Prostate gland (tissue), 2 donors: Measurements from ENCODE around the gene OR10A5. TPM values are rescaled to one million over a fixed set of nuclear protein-coding genes. Genes with fewer than 3 reads are reported as not detected.
"Not testable (repeated sequence)": the region's sequence is repeated elsewhere in the genome, so short reads cannot be mapped to it uniquely, and the experiment has no call there.

Source experiments
- DNase-seq: peaks from one replicate; pipeline ENCODE4 v3.0.0-alpha.2; 2019; ENCODE audit warnings: low spot score
- H3K27ac ChIP-seq, 2 donors: fragments of 200-600 bp; sonication (generic); 2 replicates each; pipeline ENCODE4 v1.5.1; 2017 to 2019
- H3K27me3 ChIP-seq: fragments of 200-600 bp; sonication (generic); replicated peaks from 2 replicates; pipeline ENCODE4 v1.5.1; 2019; ENCODE audit not compliant: insufficient read depth
- H3K36me3 ChIP-seq, 2 donors: fragments of 200-600 bp; sonication (generic); 1 replicate in 1 of 2; 2 replicates in 1 of 2; pipeline versions ENCODE4 v1.5.1 to v1.8.1; 2017 to 2019
- H3K4me1 ChIP-seq: fragments of 200-600 bp; sonication (generic); replicated peaks from 2 replicates; pipeline ENCODE4 v1.5.1; 2019
- H3K4me3 ChIP-seq, 2 donors: fragments of 200-600 bp; sonication (generic); 2 replicates each; pipeline ENCODE4 v1.5.1; 2017 to 2019
- H3K9me3 ChIP-seq: fragments of 200-600 bp; sonication (generic); 2 replicates; pipeline ENCODE4 v1.5.1; 2017
- POLR2A ChIP-seq: fragments of 450-650 bp; IDR thresholded peaks from one replicate; pipeline ENCODE4 v1.6.1; 2016; ENCODE audit warnings: antibody characterized with exemption, mild to moderate bottlenecking
- POLR2AphosphoS5 ChIP-seq: sonication (generic); formaldehyde crosslinking; IDR thresholded peaks from one replicate; pipeline ENCODE4 v1.6.1; 2017; ENCODE audit warnings: antibody characterized with exemption
- WGBS: methylation state at CpG from one replicate; pipeline ENCODE4 v1.1.5; 2018; 5-methylcytosine and 5-hydroxymethylcytosine counted together
- intact Hi-C: fragments of 100-400 bp; cut with DNase I; formaldehyde crosslinking; loops from one replicate; pipeline ENCODE4 v1.14.2; 2022
- total RNA-seq, 2 donors: library from RNA; depleted of rRNA; stranded (reverse); fragments of >200 nt; gene quantifications; one replicate each; pipeline ENCODE4 v1.1.0, GENCODE V29; 2016
- TF ChIP-seq, protein P1 (sequence below), 4 experiments: fragments of 200-600 bp in 2 of 4; fragments of 450-650 bp in 2 of 4; sonication (generic) in 2 of 4; IDR thresholded peaks; 1 replicate in 3 of 4; 2 replicates in 1 of 4; pipeline ENCODE4 v1.5.1; 2016 to 2019; ENCODE audit warnings: antibody characterized with exemption in 4 of 4, mild to moderate bottlenecking in 2 of 4, moderate library complexity in 2 of 4

OR10A5 gene, protein sequence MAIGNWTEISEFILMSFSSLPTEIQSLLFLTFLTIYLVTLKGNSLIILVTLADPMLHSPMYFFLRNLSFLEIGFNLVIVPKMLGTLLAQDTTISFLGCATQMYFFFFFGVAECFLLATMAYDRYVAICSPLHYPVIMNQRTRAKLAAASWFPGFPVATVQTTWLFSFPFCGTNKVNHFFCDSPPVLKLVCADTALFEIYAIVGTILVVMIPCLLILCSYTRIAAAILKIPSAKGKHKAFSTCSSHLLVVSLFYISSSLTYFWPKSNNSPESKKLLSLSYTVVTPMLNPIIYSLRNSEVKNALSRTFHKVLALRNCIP
- not detected for total RNA-seq

DNA sequence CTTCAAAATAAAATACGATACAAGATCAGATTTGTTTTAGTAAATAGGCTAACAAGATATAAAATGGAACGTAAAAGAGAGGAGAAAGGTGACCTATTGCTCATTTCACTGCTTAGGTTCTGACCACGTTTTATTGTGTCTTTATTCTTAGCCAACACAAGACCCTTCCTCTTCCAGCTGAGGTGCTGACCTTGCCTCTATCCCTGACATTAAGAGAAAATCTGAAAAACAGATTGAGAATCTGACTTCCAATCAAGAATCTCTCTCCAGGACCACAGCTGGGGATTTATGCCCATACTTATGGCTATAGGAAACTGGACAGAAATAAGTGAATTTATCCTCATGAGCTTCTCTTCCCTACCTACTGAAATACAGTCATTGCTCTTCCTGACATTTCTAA, at the start of gene OR10A5:
Gene OR10A5 (plus strand): TSS at position 301 of the 400 bp plus-strand sequence. CDS start 0 bp downstream, at position 301.
- Histone ChIP-seq H3K27ac (no peak within 1 kb of the TSS), H3K9me3 (no peaks in the 10 kb centered on the region), H3K36me3 (no peaks in the 10 kb centered on the region), H3K4me3 (no peak within 1 kb of the TSS), H3K27me3 (no peaks in the 10 kb centered on the region), H3K4me1 (no peaks in the 10 kb centered on the region)
- intact Hi-C loops, result no loop called here
- no peak for DNase-seq
- TF ChIP-seq POLR2A (no peak), POLR2AphosphoS5 (no peak)
- TF ChIP-seq, protein P1, sequence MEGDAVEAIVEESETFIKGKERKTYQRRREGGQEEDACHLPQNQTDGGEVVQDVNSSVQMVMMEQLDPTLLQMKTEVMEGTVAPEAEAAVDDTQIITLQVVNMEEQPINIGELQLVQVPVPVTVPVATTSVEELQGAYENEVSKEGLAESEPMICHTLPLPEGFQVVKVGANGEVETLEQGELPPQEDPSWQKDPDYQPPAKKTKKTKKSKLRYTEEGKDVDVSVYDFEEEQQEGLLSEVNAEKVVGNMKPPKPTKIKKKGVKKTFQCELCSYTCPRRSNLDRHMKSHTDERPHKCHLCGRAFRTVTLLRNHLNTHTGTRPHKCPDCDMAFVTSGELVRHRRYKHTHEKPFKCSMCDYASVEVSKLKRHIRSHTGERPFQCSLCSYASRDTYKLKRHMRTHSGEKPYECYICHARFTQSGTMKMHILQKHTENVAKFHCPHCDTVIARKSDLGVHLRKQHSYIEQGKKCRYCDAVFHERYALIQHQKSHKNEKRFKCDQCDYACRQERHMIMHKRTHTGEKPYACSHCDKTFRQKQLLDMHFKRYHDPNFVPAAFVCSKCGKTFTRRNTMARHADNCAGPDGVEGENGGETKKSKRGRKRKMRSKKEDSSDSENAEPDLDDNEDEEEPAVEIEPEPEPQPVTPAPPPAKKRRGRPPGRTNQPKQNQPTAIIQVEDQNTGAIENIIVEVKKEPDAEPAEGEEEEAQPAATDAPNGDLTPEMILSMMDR (IDR thresholded peaks at IDR 0.05), result no peak
- 83% methylated on average over 3 of the region's 3 CpGs for WGBS

DNA sequence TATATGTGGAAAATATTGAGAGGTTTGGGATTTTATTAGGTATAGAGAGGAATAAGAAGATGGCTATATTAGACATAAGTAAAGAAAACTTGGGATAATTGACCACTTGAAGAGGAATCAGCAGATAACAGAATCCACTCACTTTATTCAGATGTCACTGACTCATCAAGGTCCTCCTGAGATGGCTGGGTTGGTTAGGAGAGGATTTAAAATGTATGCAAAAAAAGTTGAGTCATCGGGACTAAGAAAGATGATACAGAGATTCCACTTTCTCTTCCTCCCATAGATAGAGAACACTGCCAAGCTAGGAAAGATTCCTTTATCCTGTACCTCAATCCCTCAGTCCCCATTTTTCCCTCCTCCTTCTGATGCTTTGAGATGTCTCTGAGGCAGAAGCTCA, 46.1 kb upstream of the OR10A5 start, which contains the start of gene OR6A2:
Gene OR6A2 (minus strand): TSS at position 288 of the 400 bp plus-strand sequence. CDS start 3,981 bp downstream, outside the sequence.
- DNase-seq, result no peak
- Histone ChIP-seq H3K9me3 (no peaks in the 10 kb centered on the region), H3K27ac (no peak within 1 kb of the TSS), H3K4me1 (no peaks in the 10 kb centered on the region), H3K4me3 (no peak within 1 kb of the TSS), H3K27me3 (no peaks in the 10 kb centered on the region), H3K36me3 (no peaks in the 10 kb centered on the region)
- TF ChIP-seq POLR2AphosphoS5, result no peak
- TF ChIP-seq POLR2A, result no peak
- TF ChIP-seq, protein P1 (IDR thresholded peaks at IDR 0.05), result no peak
- 95% methylated on average over 1 of the region's 1 CpG for WGBS
- intact Hi-C loops, result no loop called here

DNA sequence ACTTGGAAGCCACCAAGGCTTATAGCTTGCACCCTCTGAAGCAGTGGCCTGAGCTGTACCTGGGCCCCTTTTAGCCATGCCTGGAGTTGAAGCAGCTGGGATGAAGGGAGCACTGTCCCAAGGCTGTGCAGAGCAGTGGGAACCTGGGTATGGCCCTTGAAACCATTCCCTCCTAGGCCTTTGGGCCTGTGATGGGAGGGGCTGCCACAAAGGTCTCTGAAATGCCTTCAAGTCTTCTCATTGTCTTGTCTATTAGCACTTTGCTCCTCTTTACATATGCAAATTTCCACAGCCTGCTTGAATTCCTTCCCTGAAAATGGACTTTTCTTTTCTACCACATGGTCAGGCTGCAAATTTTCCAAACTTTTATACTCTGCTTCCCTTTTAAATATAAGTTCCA, 44.4 kb upstream of the OR10A5 start:
- intact Hi-C loops, H3K4me1 ChIP-seq, H3K36me3 ChIP-seq, H3K4me3 ChIP-seq, H3K27me3 ChIP-seq, DNase-seq, H3K27ac ChIP-seq, H3K9me3 ChIP-seq: not testable (repeated sequence)

DNA sequence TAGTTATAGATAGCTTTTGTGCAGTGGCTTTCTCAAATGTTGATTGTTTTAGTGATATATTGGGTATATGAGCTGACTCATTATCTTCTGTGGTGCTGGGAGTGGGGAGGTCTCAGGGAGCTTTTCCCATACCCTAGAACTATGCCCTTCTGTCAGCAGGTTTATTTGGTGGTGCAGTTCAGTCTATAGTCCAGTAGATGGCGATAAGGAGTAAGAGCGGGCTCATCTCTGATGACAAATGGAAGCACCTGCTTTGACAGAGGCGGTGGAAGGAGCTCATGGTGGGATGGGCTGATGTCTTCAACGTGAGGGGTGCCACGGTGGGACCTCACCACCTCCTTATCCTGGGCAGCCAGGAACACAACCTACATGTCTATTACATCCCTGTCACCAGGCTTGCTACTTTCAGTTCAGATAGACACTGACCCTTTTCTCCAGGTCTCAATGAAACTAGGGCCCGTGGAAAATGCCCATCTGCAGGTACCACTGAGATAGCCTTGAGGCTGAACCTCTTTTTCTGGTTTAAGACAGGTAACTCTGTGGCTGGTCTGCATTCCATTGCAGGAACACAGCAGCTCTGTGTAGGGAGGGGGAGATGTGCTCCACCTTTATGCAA, 33.0 kb upstream of the OR10A5 start:
- no peaks in the 10 kb centered on the region for H3K27me3 ChIP-seq
- no peaks in the 10 kb centered on the region for H3K4me1 ChIP-seq
- no peaks in the 10 kb centered on the region for H3K9me3 ChIP-seq
- H3K27ac ChIP-seq, result no peak overlapping the region
- TF ChIP-seq, protein P1 (IDR thresholded peaks at IDR 0.05), result peak; percentile 40 to 70 (median 57)
- no peak for TF ChIP-seq POLR2AphosphoS5
- WGBS, result 16% methylated on average over 6 of the region's 6 CpGs
- no peaks in the 10 kb centered on the region for H3K36me3 ChIP-seq
- DNase-seq, result peak; percentile 6
- intact Hi-C loops, result loop anchor here (5.0 kb wide), 1 partner anchor 630 kb away; no protein-coding TSS in a partner anchor
- no peak overlapping the region for H3K4me3 ChIP-seq

DNA sequence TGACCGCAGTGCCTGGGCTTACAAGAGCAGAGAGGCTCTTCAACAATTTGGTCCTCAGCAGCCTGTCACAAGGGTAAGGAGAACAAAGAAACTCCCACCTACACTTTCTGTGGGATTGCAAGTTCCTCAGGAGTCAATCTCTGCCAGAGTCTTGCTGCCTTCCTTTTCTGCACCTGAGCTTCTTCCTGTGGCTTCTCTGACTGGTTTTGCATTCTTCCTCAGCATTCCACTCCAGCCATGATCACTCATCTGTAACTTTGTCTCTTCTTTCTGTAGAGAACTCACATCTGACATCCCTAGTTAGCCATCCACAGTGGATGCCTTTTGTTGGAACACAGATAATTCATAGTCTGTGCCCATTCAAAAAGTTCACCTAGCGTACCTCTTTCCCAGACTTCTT, 31.8 kb upstream of the OR10A5 start:
- no peaks in the 10 kb centered on the region for H3K9me3 ChIP-seq
- no peak for TF ChIP-seq POLR2A
- TF ChIP-seq, protein P1 (IDR thresholded peaks at IDR 0.05), result no peak
- TF ChIP-seq POLR2AphosphoS5, result no peak
- no peaks in the 10 kb centered on the region for H3K4me1 ChIP-seq
- intact Hi-C loops, result loop anchor here (5.0 kb wide), 1 partner anchor 629 kb away; no protein-coding TSS in a partner anchor
- WGBS, result 67% methylated on average over 2 of the region's 2 CpGs
- no peaks in the 10 kb centered on the region for H3K36me3 ChIP-seq
- no peak overlapping the region for H3K4me3 ChIP-seq
- H3K27ac ChIP-seq, result no peak overlapping the region
- no peak for DNase-seq
- no peaks in the 10 kb centered on the region for H3K27me3 ChIP-seq
